BJ (cell line): ENCODE measurements around the gene RIPOR2. TPM values are rescaled to one million over a fixed set of nuclear protein-coding genes. Genes with fewer than 3 reads are reported as not detected.
A peak's percentile ranks its signal among the peaks of the same experiment; 100 is the strongest.
"Not testable (repeated sequence)": the region's sequence is repeated elsewhere in the genome, so short reads cannot be mapped to it uniquely, and the experiment has no call there.

ENCODE experiments used
- CTCF ChIA-PET: fragments of 350-600 bp; formaldehyde crosslinking; extraction: SDS; loops from one replicate; lab custom pipeline; 2021; ENCODE audit warnings: antibody characterized with exemption, inconsistent platforms; lab: Yijun Ruan, JAX
- POLR2A ChIA-PET: fragments of 300-600 bp; sonication (Branson Sonifier 250); formaldehyde crosslinking; extraction: SDS; loops from one replicate; lab custom pipeline; 2021; ENCODE audit warnings: antibody characterized with exemption; lab: Charles Lee
- DNase-seq: peaks from one replicate; pipeline ENCODE4 v3.0.0-alpha.2; 2011; ENCODE audit warnings: low read depth
- H3K27me3 ChIP-seq: 2 replicates; pipeline ENCODE4 v1.6.0; 2011; ENCODE audit warnings: low read length; ENCODE audit not compliant: control insufficient read depth, insufficient read depth
- H3K36me3 ChIP-seq: 2 replicates; pipeline ENCODE4 v1.5.1; 2011; ENCODE audit warnings: low read length; ENCODE audit not compliant: control insufficient read depth, insufficient read depth
- H3K4me3 ChIP-seq: 2 replicates; pipeline ENCODE4 v1.5.1; 2011; ENCODE audit warnings: low read depth, mild to moderate bottlenecking, control low read depth, low read length
- polyA plus RNA-seq: library from polyadenylated mRNA; depleted of rRNA; stranded (reverse); fragments of >200 nt; gene quantifications from 2 replicates; pipeline ENCODE4 v1.2.3, GENCODE V29; 2011
- TF ChIP-seq, protein P1 (sequence below): IDR thresholded peaks from 2 replicates; pipeline ENCODE4 v1.5.1; 2011; ENCODE audit warnings: low read depth, mild to moderate bottlenecking, control low read depth, inconsistent platforms, low read length, moderate library complexity; ENCODE audit not compliant: insufficient read depth

The RIPOR2 gene
- polyA plus RNA-seq, 1 experiment = 52.6 TPM

DNA sequence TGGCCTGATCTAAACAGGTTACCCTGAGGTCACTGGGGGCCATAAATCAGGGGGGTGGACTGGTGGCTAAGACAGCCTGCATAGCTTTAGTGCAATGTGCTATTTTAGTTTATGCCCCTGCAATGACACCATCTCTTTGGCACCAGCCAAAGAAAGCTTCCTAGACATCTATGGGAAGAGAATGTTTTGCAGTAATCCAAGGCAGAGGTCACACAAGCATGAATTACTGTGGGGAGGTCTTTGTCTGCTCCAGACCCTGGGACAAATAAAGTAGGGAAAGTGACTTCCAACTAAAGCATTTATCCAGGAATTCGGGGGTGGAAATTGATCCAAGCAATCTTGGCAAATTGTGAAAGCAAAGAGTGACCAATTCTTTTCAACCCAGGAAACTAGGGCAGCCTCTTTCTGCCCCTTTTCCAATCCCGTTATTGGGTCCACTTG, 5.3 kb downstream of the RIPOR2 start:
- Histone ChIP-seq H3K36me3 (no peaks in the 10 kb centered on the region), H3K4me3 (no peak overlapping the region), H3K27me3 (no peaks in the 10 kb centered on the region)
- CTCF ChIA-PET = interaction anchor here (2.9 kb wide), 1 partner anchor 61 kb away, joined by 14 read pairs; no protein-coding TSS in a partner anchor
- TF ChIP-seq, protein P1, sequence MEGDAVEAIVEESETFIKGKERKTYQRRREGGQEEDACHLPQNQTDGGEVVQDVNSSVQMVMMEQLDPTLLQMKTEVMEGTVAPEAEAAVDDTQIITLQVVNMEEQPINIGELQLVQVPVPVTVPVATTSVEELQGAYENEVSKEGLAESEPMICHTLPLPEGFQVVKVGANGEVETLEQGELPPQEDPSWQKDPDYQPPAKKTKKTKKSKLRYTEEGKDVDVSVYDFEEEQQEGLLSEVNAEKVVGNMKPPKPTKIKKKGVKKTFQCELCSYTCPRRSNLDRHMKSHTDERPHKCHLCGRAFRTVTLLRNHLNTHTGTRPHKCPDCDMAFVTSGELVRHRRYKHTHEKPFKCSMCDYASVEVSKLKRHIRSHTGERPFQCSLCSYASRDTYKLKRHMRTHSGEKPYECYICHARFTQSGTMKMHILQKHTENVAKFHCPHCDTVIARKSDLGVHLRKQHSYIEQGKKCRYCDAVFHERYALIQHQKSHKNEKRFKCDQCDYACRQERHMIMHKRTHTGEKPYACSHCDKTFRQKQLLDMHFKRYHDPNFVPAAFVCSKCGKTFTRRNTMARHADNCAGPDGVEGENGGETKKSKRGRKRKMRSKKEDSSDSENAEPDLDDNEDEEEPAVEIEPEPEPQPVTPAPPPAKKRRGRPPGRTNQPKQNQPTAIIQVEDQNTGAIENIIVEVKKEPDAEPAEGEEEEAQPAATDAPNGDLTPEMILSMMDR = no peak
- POLR2A ChIA-PET = no interaction called here
- peak; percentile 65 for DNase-seq

- no peak for DNase-seq
- ChIA-PET CTCF (interaction anchor here (1.6 to 2.9 kb wide), 2 partner anchors 9 to 62 kb away, joined by 4 to 14 read pairs; no protein-coding TSS in a partner anchor), POLR2A (no interaction called here)
- no peaks in the 10 kb centered on the region for H3K36me3 ChIP-seq
- TF ChIP-seq, protein P1 = no peak
- H3K4me3 ChIP-seq = no peak overlapping the region
- H3K27me3 ChIP-seq = no peaks in the 10 kb centered on the region
Measured at GRCh38 chr6:24929242-24929641, 6.5 kb downstream of the RIPOR2 start.

GRCh38 chr6:24927985-24928745, 7.6 kb downstream of the RIPOR2 start:
- peak; percentile 51 for DNase-seq
- CTCF ChIA-PET = interaction anchor here (1.4 to 1.6 kb wide), 2 partner anchors 8 to 63 kb away, joined by 3 to 4 read pairs; no protein-coding TSS in a partner anchor

DNA sequence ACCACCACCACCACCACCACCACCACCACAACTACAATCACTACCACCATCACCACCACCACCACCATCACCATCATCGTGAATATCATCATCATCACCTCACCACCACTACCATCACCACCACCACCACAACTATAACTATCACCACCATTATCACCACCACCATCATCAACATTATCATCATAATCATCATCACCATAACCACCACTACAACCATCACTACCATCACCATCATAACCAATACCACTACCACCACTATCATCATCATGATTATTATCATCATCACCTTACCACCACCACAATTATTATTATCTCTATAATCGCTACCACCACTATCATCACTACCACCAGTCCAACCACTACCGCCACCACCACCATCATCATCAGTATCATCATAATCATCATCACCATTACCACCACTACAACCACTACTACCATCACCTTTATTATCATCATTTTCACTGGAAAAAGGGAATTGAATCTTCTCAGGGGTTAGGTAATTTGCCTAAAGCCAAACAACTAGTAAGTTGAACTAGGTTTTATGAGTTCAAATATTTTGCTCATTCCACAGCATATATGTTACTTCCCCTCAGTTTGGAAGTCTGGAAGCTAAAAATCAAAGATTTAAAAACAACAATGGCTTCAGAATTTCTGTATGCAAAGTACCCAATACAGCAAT, 8.3 kb downstream of the RIPOR2 start:
- TF ChIP-seq, protein P1 = no peak
- CTCF ChIA-PET = interaction anchor here (1.4 kb wide), 2 partner anchors 9 to 63 kb away, joined by 3 read pairs; no protein-coding TSS in a partner anchor
- Histone ChIP-seq H3K36me3 (no peaks in the 10 kb centered on the region), H3K27me3 (no peaks in the 10 kb centered on the region), H3K4me3 (no peak overlapping the region)
- POLR2A ChIA-PET = no interaction called here
- no peak for DNase-seq

More at GRCh38 chr6:24927985-24928745, 7.6 kb downstream of the RIPOR2 start:
- TF ChIP-seq, protein P1 = no peak
- Histone ChIP-seq H3K27me3 (no peaks in the 10 kb centered on the region), H3K4me3 (no peak overlapping the region), H3K36me3 (no peaks in the 10 kb centered on the region)
- POLR2A ChIA-PET = no interaction called here

DNA sequence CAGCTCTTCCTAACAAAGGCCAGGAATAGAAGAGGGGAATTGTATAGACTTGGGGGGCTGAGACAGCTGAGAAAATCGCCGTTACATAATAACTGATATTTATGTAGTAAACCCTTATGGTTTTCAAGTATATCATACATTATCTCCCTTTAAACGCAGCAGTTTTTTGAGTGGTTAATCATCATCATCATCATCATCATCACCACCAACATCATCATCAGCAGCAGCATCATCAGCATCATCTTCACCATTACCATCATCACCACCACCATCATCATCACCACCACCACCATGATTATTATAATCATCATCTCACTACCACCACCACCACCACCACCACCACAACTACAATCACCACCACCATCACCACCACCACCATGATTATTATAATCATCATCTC, 9.1 kb downstream of the RIPOR2 start:
- POLR2A ChIA-PET, H3K27me3 ChIP-seq, H3K4me3 ChIP-seq, DNase-seq, H3K36me3 ChIP-seq: not testable (repeated sequence)
- CTCF ChIA-PET = interaction anchor here (1.4 to 2.0 kb wide), 4 partner anchors 8 to 64 kb away, joined by 3 to 6 read pairs (median 3); partner anchors contain the start of gene RIPOR2
